ENCODE results near the gene FLNA. TPM values are rescaled to one million over a fixed set of nuclear protein-coding genes. Genes with fewer than 3 reads are reported as not detected.
"Not testable (repeated sequence)": the region's sequence is repeated elsewhere in the genome, so short reads cannot be mapped to it uniquely, and the experiment has no call there.

Gene FLNA
- total RNA-seq, 2 donors from 2014 or later, result 406 to 476 TPM

- intact Hi-C loops (cut with DNase I), result no loop called here
- no peak for ATAC-seq
- peak; percentile 4 for DNase-seq
Measured at GRCh38 chrX:154321152-154321551, 53.3 kb downstream of the FLNA start.

- intact Hi-C loops (cut with DNase I), result no loop called here
- DNase-seq, result peak; percentile 6
- ATAC-seq, result no peak
Measured at GRCh38 chrX:154320406-154320805, 54.0 kb downstream of the FLNA start.

GRCh38 chrX:154317391-154317995, 56.9 kb downstream of the FLNA start:
- peak; percentile 20 for DNase-seq
- intact Hi-C loops (cut with DNase I), result loop anchor here (5.0 kb wide), 2 partner anchors 185 to 220 kb away; no protein-coding TSS in a partner anchor
- peak in 1 of 2 donors; percentile 57 for ATAC-seq

- DNase-seq, result no peak
- intact Hi-C loops (cut with DNase I), result loop anchor here (5.0 kb wide), 2 partner anchors 183 to 222 kb away; no protein-coding TSS in a partner anchor
- no peak for ATAC-seq
Measured at GRCh38 chrX:154315416-154315815, 59.0 kb downstream of the FLNA start.

GRCh38 chrX:154313147-154313546, 61.3 kb downstream of the FLNA start:
- ATAC-seq (no peak), DNase-seq (peak; percentile 5)
- intact Hi-C loops (cut with DNase I), result no loop called here

GRCh38 chrX:154312116-154312515, 62.3 kb downstream of the FLNA start:
- DNase-seq (peak; percentile 7), ATAC-seq (no peak)
- intact Hi-C loops (cut with DNase I), result no loop called here

- DNase-seq, result peak; percentile 18
- intact Hi-C loops (cut with DNase I), result no loop called here
- no peak for ATAC-seq
Measured at GRCh38 chrX:154310616-154311536, 63.6 kb downstream of the FLNA start.

GRCh38 chrX:154309041-154309775, 65.2 kb downstream of the FLNA start:
- no peak for ATAC-seq
- intact Hi-C loops (cut with DNase I), result no loop called here
- peak; percentile 10 for DNase-seq

GRCh38 chrX:154308108-154308946, 66.1 kb downstream of the FLNA start:
- ATAC-seq, result peak; percentile 48 to 54
- DNase-seq, result peak; percentile 56
- intact Hi-C loops (cut with DNase I), result no loop called here

- ATAC-seq, result peak in 1 of 2 donors; percentile 41
- DNase-seq, result peak; percentile 8
- intact Hi-C loops (cut with DNase I), result no loop called here
Measured at GRCh38 chrX:154307202-154307601, 67.2 kb downstream of the FLNA start.

- peak; percentile 55 to 72 for ATAC-seq
Measured at GRCh38 chrX:154305541-154306205, 68.8 kb downstream of the FLNA start.

GRCh38 chrX:154304846-154305245, 69.6 kb downstream of the FLNA start:
- intact Hi-C loops (cut with DNase I), result no loop called here
- peak; percentile 7 for DNase-seq
- no peak for ATAC-seq

More at GRCh38 chrX:154305541-154306205, 68.8 kb downstream of the FLNA start:
- peak; percentile 29 for DNase-seq
- intact Hi-C loops (cut with DNase I), result no loop called here

- peak; percentile 2 for DNase-seq
- intact Hi-C loops (cut with DNase I), result no loop called here
Measured at GRCh38 chrX:154303476-154303875, 71.0 kb downstream of the FLNA start.

GRCh38 chrX:154302998-154303397, 71.4 kb downstream of the FLNA start:
- peak; percentile 0 for DNase-seq
- intact Hi-C loops (cut with DNase I); ATAC-seq: not testable (repeated sequence)

More at GRCh38 chrX:154303476-154303875, 71.0 kb downstream of the FLNA start:
- ATAC-seq, result no peak

- ATAC-seq, result no peak
- intact Hi-C loops (cut with DNase I), result no loop called here
- peak; percentile 13 for DNase-seq
Measured at GRCh38 chrX:154300816-154301215, 73.6 kb downstream of the FLNA start.

All from left cardiac atrium (tissue), 4 donors.